Measurements from ENCODE around the gene CIB4. TPM values are rescaled to one million over a fixed set of nuclear protein-coding genes. Genes with fewer than 3 reads are reported as not detected.

The CIB4 gene
- total and polyA plus RNA-seq, 2 of the 4 experiments (the other 2 are of a cell fraction) = not detected

GRCh38 chr2:26644188-26644835 is 3.1 kb upstream of the CIB4 start:
- Histone ChIP-seq H3K27me3 (ENCODE audit: control insufficient read depth, insufficient read depth, low read length) (peaks cover 45% of the 10 kb centered on the region), H2BK20ac (ENCODE audit: low read depth, low read length) (no peak overlapping the region), H3K4ac (ENCODE audit: low read depth, low read length) (no peak overlapping the region), H4K8ac (ENCODE audit: low read depth in 2 of 2, low read length in 2 of 2) (no peak overlapping the region), H2BK120ac (ENCODE audit: low read depth, low read length) (no peak overlapping the region), H3K14ac (replicated peaks; ENCODE audit: low read depth, low read length) (no peak overlapping the region), H3K36me3 (ENCODE audit: control insufficient read depth, insufficient read depth, low read length) (no peaks in the 10 kb centered on the region), H3K56ac (ENCODE audit: extremely low read depth, insufficient read depth, low read length) (no peak overlapping the region), H3K27ac (ENCODE audit: insufficient read depth, low read length) (no peak overlapping the region), H3K9ac (ENCODE audit: low read depth, low read length) (no peak overlapping the region), H2BK15ac (ENCODE audit: low read depth, low read length) (no peak overlapping the region), H3K9me1 (ENCODE audit: insufficient read depth, low read length) (no peaks in the 10 kb centered on the region), H2AK5ac (ENCODE audit: low read depth, low read length) (no peak overlapping the region), H4K5ac (ENCODE audit: low read depth, low read length) (no peak overlapping the region), H2AFZ (replicated peaks; ENCODE audit: low read length, poor library complexity) (no peak overlapping the region), H3K4me2 (ENCODE audit: low read depth, low read length) (no peak overlapping the region), H2AK9ac (replicated peaks; ENCODE audit: low read depth, low read length, poor library complexity) (no peak overlapping the region), H3K23ac (ENCODE audit: low read depth, low read length) (no peak overlapping the region), H4K91ac (ENCODE audit: insufficient read depth, low read depth, low read length) (no peak overlapping the region), H3K4me1 (ENCODE audit: control insufficient read depth, insufficient read depth, low read length) (peaks cover 2% of the 10 kb centered on the region; the same call in 1 of the 2 replicates), H2BK5ac (ENCODE audit: low read depth, low read length, poor library complexity, severe bottlenecking) (no peak overlapping the region), H3K4me3 (ENCODE audit: insufficient read depth, low read depth, low read length) (no peak overlapping the region), H3K18ac (ENCODE audit: low read depth, low read length) (no peak overlapping the region), H3K79me1 (ENCODE audit: low read depth in 1 of 2, low read length in 2 of 2) (no peaks in the 10 kb centered on the region), H4K20me1 (ENCODE audit: insufficient read depth, low read length) (no peaks in the 10 kb centered on the region), H3K9me3 (ENCODE audit: control insufficient read depth, insufficient read depth, low read length) (no peaks in the 10 kb centered on the region)
- no TSS peak for BruUV-seq (replicated peaks)
- TF ChIP-seq RAD21 (IDR thresholded peaks at IDR 0.05; ENCODE audit: low read length) (no peak), MXI1 (IDR thresholded peaks at IDR 0.05; ENCODE audit: borderline replicate concordance, low read depth, low read length) (no peak), ELK1 (IDR thresholded peaks at IDR 0.05; ENCODE audit: borderline replicate concordance, low read depth, low read length) (no peak), RCOR1 (IDR thresholded peaks at IDR 0.05; ENCODE audit: insufficient replicate concordance, low read length) (no peak), RFX5 (IDR thresholded peaks at IDR 0.05; ENCODE audit: low read depth, low read length) (no peak), FOS (IDR thresholded peaks at IDR 0.05; ENCODE audit: low read depth, low read length) (no peak), USF2 (IDR thresholded peaks at IDR 0.05; ENCODE audit: low read depth, low read length) (no peak), SMC3 (IDR thresholded peaks at IDR 0.05; ENCODE audit: low read depth, low read length) (no peak), NFE2L2 (IDR thresholded peaks at IDR 0.05; ENCODE audit: low read depth, low read length) (no peak), MAZ (IDR thresholded peaks at IDR 0.05; ENCODE audit: borderline replicate concordance, low read depth, low read length) (no peak)
- intact Hi-C loops (cut with micrococcal nuclease) (no loop called here), in situ Hi-C loops (cut with MboI; ENCODE audit: low sequenced_read_pairs) (no loop called here), dilution Hi-C loops (cut with HindIII; ENCODE audit: low sequenced_read_pairs, unreplicated experiment) (no loop called here)
- CTCF ChIA-PET = no interaction called here
- no peak for ATAC-seq (ENCODE audit: low read depth)
- WGBS, 2 experiments (ENCODE audit: extremely low coverage in 2 of 2, insufficient read length in 1 of 2) = 88% methylated on average over 3 of the region's 13 CpGs; no CpG with 5 or more reads in 1 of the 2 experiments
- POLR2A ChIA-PET (ENCODE audit: unreplicated experiment) = no interaction called here
- no peak for DNase-seq

Measured in IMR-90 (cell line).